HCT116 (cell line): ENCODE data around the gene MAPKAP1. TPM values are rescaled to one million over a fixed set of nuclear protein-coding genes. Genes with fewer than 3 reads are reported as not detected.
"Not testable (repeated sequence)": the region's sequence is repeated elsewhere in the genome, so short reads cannot be mapped to it uniquely, and the experiment has no call there.

Experiments used
- ATAC-seq: fragments of 200-7000 bp; cut with Tn5 transposase; 2 replicates; pipeline ENCODE4 v1.9.1; 2020; ENCODE audit warnings: mild to moderate bottlenecking, moderate library complexity
- BruUV-seq: library from RNA; stranded (reverse); fragments of 400-500 nt; replicated peaks from 2 replicates; lab custom pipeline; 2021; lab: Mats Ljungman, UMichigan
- CTCF ChIA-PET: fragments of 300-600 bp; sonication (Branson Sonifier 250); formaldehyde crosslinking; loops from one replicate; lab custom pipeline; 2021; ENCODE audit warnings: antibody characterized with exemption; lab: Charles Lee
- POLR2A ChIA-PET: fragments of 300-600, 350-600 bp; sonication (Branson Sonifier 250); formaldehyde crosslinking; loops from one replicate; lab custom pipeline; 2021; ENCODE audit warnings: antibody characterized with exemption; lab: Charles Lee
- RAD21 ChIA-PET, 2 experiments: fragments of 300-600 bp; sonication (Branson Sonifier 250); formaldehyde crosslinking; loops; one replicate each; lab custom pipeline; 2023; ENCODE audit warnings: low total read pairs in 2 of 2; ENCODE audit not compliant: uncharacterized antibody in 2 of 2, unreplicated experiment in 2 of 2, low non-redundant PET in 1 of 2; lab: Charles Lee
- DNase-seq: peaks from one replicate; pipeline ENCODE4 v3.0.0-alpha.2; 2010; ENCODE audit warnings: low read depth, low spot score
- H2AFZ ChIP-seq: fragments of 200-600 bp; shearing (Covaris generic), sonication (generic); 2 replicates; pipeline ENCODE4 v1.6.1; 2017; ENCODE audit warnings: low read depth, mixed run types, mixed read lengths, antibody characterized with exemption, low read length; ENCODE audit not compliant: poor library complexity, severe bottlenecking
- H3K27ac ChIP-seq: 2 replicates; pipeline ENCODE4 v1.5.1; 2012; ENCODE audit warnings: low read depth, low read length
- H3K27me3 ChIP-seq: fragments of 200-600 bp; sonication (generic); 2 replicates; pipeline ENCODE4 v1.6.1; 2016; ENCODE audit warnings: mixed run types, low read length, mixed read lengths; ENCODE audit not compliant: insufficient read depth
- H3K36me3 ChIP-seq, 2 experiments: fragments of 200-500 bp in 1 of 2; fragments of 200-600 bp in 1 of 2; sonication (Bioruptor generic) in 1 of 2; sonication (generic) in 1 of 2; 2 replicates each; pipeline versions ENCODE4 v1.5.1 to v1.6.1; 2014 to 2016; ENCODE audit warnings: low read length in 2 of 2, inconsistent platforms in 1 of 2, mixed read lengths in 1 of 2, mixed run types in 1 of 2; ENCODE audit not compliant: insufficient read depth in 2 of 2, control insufficient read depth in 1 of 2
- H3K4me1 ChIP-seq, 2 experiments: fragments of 200-600 bp in 1 of 2; sonication (generic) in 1 of 2; 2 replicates each; pipeline versions ENCODE4 v1.5.1 to v1.6.1; 2012 to 2017; ENCODE audit warnings: low read length in 2 of 2, inconsistent platforms in 1 of 2, mild to moderate bottlenecking in 1 of 2, mixed read lengths in 1 of 2, mixed run types in 1 of 2, moderate library complexity in 1 of 2; ENCODE audit not compliant: insufficient read depth in 2 of 2, control insufficient read depth in 1 of 2
- H3K4me2 ChIP-seq: fragments of 200-600 bp; sonication (generic); 2 replicates; pipeline ENCODE4 v1.6.1; 2017; ENCODE audit warnings: mixed run types, low read length, mixed read lengths
- H3K4me3 ChIP-seq, 2 experiments: fragments of 200-600 bp in 1 of 2; sonication (generic) in 1 of 2; replicated peaks in 1 of 2; 2 replicates each; pipeline ENCODE4 v1.5.1; 2011 to 2016; ENCODE audit warnings: low read length in 2 of 2, control low read depth in 1 of 2, low read depth in 1 of 2, mild to moderate bottlenecking in 1 of 2, mixed read lengths in 1 of 2, mixed run types in 1 of 2
- H3K79me2 ChIP-seq: fragments of 200-600 bp; sonication (generic); 2 replicates; pipeline ENCODE4 v1.6.1; 2017; ENCODE audit warnings: mild to moderate bottlenecking, mixed run types, low read length, moderate library complexity, mixed read lengths; ENCODE audit not compliant: insufficient read depth
- H3K9ac ChIP-seq: fragments of 200-600 bp; sonication (generic); 2 replicates; pipeline ENCODE4 v1.6.1; 2016; ENCODE audit warnings: low read length, mixed read lengths
- H3K9me2 ChIP-seq: fragments of 200-600 bp; sonication (generic), shearing (Covaris generic); 2 replicates; pipeline ENCODE4 v1.6.1; 2017; ENCODE audit warnings: mixed run types, mild to moderate bottlenecking, moderate library complexity; ENCODE audit not compliant: insufficient read depth
- H3K9me3 ChIP-seq, 2 experiments: fragments of 200-500 bp in 1 of 2; fragments of 200-600 bp in 1 of 2; sonication (Bioruptor generic) in 1 of 2; sonication (generic) in 1 of 2; 2 replicates each; pipeline ENCODE4 v1.6.1; 2014 to 2017; ENCODE audit warnings: low read length in 2 of 2, mixed read lengths in 2 of 2, inconsistent platforms in 1 of 2, low read depth in 1 of 2, mild to moderate bottlenecking in 1 of 2, mixed run types in 1 of 2, moderate library complexity in 1 of 2; ENCODE audit not compliant: control insufficient read depth in 1 of 2, insufficient read depth in 1 of 2
- H4K20me1 ChIP-seq: fragments of 200-600 bp; sonication (generic), shearing (Covaris generic); 2 replicates; pipeline ENCODE4 v1.6.1; 2017; ENCODE audit warnings: mixed run types, mild to moderate bottlenecking, moderate library complexity; ENCODE audit not compliant: insufficient read depth
- EGR1 ChIP-seq: IDR thresholded peaks from 2 replicates; pipeline ENCODE4 v1.6.1; 2012; ENCODE audit warnings: low read depth
- FOSL1 ChIP-seq: IDR thresholded peaks from 2 replicates; pipeline ENCODE4 v1.6.1; 2012; ENCODE audit warnings: low read depth
- POLR2A ChIP-seq: IDR thresholded peaks from 2 replicates; pipeline ENCODE4 v1.7.0; 2011; ENCODE audit warnings: borderline replicate concordance; ENCODE audit not compliant: insufficient read depth, insufficient read length; ENCODE audit errors: extremely low read depth
- TCF7L2 ChIP-seq: IDR thresholded peaks from 2 replicates; pipeline ENCODE4 v1.7.0; 2011; ENCODE audit warnings: borderline replicate concordance, inconsistent platforms; ENCODE audit not compliant: insufficient read depth, insufficient read length; ENCODE audit errors: extremely low read depth
- ZFX ChIP-seq: fragments of 450-650 bp; IDR thresholded peaks from 2 replicates; pipeline ENCODE4 v1.6.1; 2017
- intact Hi-C: fragments of 100-400 bp; cut with micrococcal nuclease; formaldehyde crosslinking; loops from 2 replicates; pipeline ENCODE4 v1.10.0; 2022
- total RNA-seq: library from RNA; stranded (reverse); gene quantifications from one replicate; pipeline ENCODE4 v1.2.1, GENCODE V29; 2021; ENCODE audit not compliant: unreplicated experiment
- TF ChIP-seq, protein P1 (sequence below): IDR thresholded peaks from 2 replicates; pipeline ENCODE4 v1.6.1; 2012

Gene MAPKAP1
- total RNA-seq, 1 experiment from 2014 or later: 72.5 TPM

DNA sequence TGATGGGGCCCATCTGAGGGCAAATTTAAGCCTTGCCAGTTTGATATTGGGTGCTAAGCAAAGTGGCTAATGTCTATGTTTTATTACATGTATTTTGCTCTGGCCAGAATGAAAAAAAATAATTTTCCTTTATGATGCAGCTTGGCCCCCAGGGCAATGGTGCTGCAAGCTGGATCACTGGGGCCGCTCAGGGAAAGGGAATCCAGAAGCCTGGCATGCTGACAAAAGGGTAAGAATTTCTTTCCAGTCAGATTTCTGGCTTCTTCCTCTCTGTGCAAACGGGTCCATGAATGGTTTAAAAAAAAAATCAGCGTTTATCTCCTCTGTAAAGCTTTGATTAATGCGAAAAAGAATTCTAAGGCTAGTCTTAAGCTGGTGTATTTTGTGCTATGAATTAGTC lies 138.4 kb downstream of the MAPKAP1 start:
- ATAC-seq: no peak
- no peak for DNase-seq

DNA sequence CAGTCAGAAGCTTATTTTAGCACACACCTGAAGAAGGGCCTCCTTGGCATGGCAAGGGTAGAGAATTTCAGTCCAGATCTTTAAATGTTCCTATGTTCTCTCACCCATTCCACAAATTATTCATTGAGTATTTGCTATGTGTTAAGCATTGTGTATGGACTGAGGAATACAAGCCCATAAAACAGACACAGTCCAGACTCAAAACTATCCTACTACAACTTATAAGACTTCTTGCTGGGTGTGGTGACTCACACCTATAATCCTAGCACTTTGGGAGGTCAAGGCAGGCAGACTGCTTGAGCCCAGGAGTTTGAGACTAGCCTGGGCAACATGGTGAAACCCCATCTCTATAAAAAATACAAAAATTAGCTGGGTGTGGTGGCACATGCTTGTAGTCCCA lies 141.0 kb downstream of the MAPKAP1 start:
- POLR2A ChIA-PET, H2AFZ ChIP-seq, H3K9me2 ChIP-seq, H3K9me3 ChIP-seq, DNase-seq, H3K4me3 ChIP-seq, RAD21 ChIA-PET, intact Hi-C loops, ATAC-seq, H3K27ac ChIP-seq, H3K79me2 ChIP-seq, BruUV-seq, H3K4me2 ChIP-seq, H3K36me3 ChIP-seq, H4K20me1 ChIP-seq, H3K27me3 ChIP-seq, H3K9ac ChIP-seq: not testable (repeated sequence)
- CTCF ChIA-PET: interaction anchor here (1.7 kb wide), 1 partner anchor 8 kb away, joined by 10 read pairs; no protein-coding TSS in a partner anchor
- H3K4me1 ChIP-seq: peaks cover 0 to 11% of the 10 kb centered on the region in 2 experiments; a peak in 1 of 4 replicates

More for the DNA sequence above, 138.4 kb downstream of the MAPKAP1 start:
- Histone ChIP-seq H3K4me1 (peaks cover 0 to 11% of the 10 kb centered on the region in 2 experiments; a peak in 1 of 4 replicates), H3K9me3 (no peaks in the 10 kb centered on the region), H3K4me2 (no peak overlapping the region), H4K20me1 (no peaks in the 10 kb centered on the region), H3K4me3 (no peak overlapping the region), H2AFZ (no peak overlapping the region), H3K27ac (no peak overlapping the region), H3K27me3 (no peaks in the 10 kb centered on the region), H3K79me2 (0 out of 2 replicates have a peak, but pooled peaks cover under 1% of the 10 kb centered on the region), H3K36me3 (no peaks in the 10 kb centered on the region), H3K9ac (no peak overlapping the region), H3K9me2 (no peaks in the 10 kb centered on the region)
- BruUV-seq: no TSS peak
- POLR2A ChIA-PET: no interaction called here
- intact Hi-C loops: no loop called here
- RAD21 ChIA-PET: no interaction called here
- CTCF ChIA-PET: no interaction called here
- TF ChIP-seq ZFX (no peak), POLR2A (no peak), TCF7L2 (no peak), FOSL1 (no peak), EGR1 (no peak)
- TF ChIP-seq, protein P1, sequence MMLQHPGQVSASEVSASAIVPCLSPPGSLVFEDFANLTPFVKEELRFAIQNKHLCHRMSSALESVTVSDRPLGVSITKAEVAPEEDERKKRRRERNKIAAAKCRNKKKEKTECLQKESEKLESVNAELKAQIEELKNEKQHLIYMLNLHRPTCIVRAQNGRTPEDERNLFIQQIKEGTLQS: no peak
